GM19035 (cell line): ENCODE measurements around the gene IPO13.

Source experiments
- ATAC-seq: cut with Tn5 transposase; IDR thresholded peaks from one replicate; pipeline ENCODE4 v1.9.1; 2021; ENCODE audit not compliant: unreplicated experiment

IPO13 gene

DNA sequence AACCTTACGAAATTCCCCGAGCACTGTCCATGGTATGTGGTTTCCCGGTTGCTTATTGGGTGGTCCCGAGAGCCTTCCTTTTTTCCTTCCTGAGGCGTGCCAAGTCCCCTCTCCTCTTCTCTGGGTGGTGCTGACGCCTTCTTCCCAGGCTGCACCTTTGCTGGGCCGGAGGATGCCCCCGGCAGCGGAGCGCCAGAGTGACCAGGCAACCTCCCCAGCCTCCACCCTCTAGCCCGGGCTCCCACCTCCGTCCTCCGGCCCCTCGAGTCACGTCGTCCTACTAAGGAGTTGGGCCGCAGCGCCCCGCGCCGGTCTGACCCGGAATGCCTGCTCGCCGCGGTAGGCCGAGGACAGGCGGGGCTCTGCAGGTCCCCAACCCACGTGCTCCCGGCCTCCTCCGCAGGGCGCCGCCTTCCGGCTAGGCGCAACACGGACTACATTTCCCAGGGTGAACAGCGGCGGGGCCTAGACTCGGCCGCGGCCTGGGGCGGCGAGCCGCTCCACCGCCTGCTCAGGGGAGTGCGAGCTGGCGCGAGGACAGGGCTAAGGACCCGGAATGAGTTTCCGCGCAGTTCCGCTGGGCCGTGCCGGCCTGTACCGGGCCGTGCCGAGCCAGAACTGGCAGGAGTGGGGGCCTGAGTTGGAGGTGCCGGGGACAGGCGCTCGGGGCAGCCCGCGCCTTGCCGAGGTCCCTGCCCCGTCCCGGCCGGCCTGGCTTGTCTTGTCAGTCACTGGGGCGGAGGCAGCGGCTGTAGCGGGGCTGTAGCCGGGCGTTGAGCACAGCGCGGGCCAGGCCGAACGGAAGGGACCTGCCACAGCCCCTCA, at the start of gene IPO13:
Gene IPO13, plus strand, starts transcription at position 715 of the 825 bp plus-strand sequence. CDS start 651 bp downstream, outside the sequence.
- ATAC-seq, result peak; percentile 87

- no peak for ATAC-seq
Measured at GRCh38 chr1:43898981-43899380, 47.8 kb upstream of the IPO13 start.

DNA sequence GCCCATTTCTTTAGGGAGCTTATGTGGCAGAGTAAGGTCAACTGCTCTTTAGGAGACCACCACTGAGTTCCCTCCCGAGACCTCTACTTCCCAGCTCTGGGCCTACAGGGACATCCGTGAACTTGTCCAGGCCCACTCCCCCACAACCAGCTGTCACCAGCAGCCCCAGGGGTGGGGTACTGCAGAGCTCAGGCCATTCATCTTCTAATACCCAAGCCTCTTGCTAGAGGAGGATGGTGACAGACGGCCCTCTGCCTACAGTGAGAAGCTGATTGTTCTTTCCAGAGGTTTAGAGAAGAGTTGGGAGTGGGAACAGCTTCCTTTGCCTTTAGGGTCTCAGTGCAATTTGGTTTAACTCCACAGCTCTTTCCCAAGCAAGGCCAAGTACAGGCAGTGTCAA, 46.4 kb upstream of the IPO13 start:
- no peak for ATAC-seq

GRCh38 chr1:43901196-43901961, 45.4 kb upstream of the IPO13 start:
- ATAC-seq, result no peak

DNA sequence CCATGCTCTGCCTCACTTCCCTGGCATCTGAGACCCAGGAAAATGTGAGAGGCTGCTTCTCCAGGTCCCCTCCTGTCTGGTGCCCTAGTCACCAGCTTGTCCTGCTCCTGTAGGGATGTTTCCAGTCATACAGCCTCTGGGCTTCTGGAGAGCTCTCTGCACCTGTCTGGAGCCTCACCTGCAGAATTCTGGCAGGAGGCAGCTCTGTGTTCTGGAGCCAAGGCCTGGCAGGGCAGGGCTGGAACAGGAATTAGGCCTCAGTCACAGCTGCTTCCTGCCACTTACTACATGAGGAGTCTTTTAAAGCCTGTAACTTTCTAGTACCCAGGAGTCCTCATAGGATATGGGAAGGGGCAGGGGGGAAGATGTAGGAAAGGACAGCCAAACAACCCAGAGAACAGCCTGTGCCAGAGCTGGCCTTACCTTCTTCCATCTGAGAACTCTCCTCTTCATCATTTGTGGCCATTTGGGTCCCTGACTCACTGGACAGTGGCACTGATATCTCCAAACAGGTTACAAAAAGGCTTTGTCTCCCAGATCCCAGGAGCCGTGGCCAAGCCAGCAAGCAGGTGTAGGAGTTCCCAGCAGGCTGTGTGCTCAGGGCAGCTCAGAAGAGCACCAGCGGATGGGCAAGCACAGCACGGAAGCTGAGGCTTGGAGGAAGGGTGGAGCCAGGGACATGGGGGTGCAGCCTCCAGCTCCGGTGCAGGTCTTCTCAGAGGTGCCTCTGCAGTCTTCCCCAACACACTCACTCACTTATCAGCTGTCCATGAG, 44.5 kb upstream of the IPO13 start:
- ATAC-seq, result no peak

DNA sequence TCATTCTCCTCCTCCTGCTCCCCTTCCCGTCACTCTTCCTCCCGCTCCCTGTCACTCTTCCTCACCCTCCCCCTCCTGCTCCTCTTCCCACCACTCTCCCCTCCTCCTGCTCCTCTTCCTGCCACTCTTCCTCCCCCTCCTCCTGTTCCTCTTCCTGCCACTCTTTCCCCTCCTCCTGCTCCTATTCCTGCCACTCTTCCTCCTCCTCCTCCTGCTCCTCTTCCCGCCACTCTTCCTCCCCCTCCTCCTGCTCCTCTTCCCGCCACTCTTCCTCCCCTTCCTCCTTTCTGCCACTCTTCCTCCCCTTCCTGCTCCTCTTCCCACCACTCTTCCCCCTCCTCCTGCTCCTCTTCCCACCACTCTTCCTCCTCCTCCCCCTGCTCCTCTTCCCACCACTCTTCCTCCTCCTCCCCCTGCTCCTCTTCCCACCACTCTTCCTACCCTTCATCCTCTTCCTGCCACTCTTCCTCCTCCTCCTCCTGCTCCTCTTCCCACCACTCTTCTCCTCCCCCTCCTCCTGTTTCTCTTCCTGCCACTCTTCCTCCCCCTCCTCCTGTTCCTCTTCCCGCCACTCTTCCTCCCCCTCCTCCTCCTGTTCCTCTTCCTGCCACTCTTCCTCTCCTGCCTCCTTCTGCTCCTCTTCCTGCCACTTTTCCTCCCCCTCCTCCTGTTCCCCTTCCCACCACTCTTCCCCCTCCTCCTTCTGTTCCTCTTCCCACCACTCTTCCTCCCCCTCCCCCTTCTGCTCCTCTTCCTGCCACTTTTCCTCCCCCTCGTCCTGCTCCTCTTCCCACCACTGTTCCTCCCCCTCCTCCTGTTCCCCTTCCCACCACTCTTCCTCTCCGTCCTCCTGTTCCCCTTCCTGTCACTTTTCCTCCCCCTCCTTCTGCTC, 41.8 kb upstream of the IPO13 start:
- no peak for ATAC-seq

DNA sequence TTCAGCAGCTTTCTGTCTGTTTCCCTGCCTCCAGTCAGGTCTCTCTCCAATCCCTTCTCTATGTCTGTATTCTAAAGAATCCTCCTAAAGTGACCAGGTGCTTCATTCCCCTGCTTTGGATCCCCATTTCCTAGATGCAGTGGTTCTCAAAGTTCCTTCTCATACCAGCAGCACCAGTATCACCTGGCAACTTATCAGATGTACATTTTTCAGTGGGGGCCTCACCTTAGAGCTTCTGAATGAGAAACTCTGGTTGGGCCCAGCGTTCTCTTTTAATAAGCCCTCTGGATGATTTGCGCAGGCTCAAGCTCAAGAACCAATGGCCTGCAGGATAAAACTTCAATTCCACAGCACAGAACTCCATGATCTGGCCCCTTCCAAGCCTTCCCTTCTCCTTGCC, 38.5 kb upstream of the IPO13 start:
- no peak for ATAC-seq

DNA sequence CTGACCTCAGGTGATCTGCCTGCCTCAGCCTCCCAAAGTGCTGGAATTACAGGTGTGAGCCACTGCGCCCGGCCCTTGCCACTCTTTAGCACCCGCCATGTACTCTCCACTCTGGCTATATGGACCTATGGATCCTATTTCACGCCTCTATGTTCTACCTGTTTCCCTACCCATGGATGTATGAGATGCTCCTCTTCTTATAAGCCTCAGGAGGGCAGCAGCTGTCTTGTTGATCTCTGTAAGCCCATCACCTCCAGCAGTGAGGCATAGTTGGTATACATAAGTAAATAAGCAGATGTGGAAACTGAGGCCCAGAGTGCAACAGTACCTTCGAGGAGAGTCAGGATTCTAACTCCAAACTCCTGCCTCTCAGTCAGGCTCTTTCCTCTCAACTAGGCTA, 37.9 kb upstream of the IPO13 start:
- no peak for ATAC-seq

DNA sequence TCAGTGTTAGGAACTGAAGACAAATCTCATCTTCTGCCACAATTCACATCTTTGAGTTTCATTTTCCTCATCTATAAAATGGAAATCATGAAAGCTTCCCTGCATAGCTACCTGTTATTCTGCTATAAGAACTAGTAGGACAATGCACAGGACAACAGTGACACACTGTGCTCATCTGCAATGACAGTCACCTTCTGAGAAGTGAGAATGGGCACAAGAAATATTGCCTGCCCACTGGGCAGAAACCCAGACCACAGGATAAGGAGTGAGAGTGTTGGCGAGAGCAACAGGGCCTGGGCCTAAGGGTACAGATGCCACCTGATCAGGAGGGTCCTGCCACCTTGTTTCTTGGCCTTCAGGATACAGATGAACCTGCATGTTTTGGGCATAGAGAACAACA, 36.4 kb upstream of the IPO13 start:
- no peak for ATAC-seq

- no peak for ATAC-seq
Measured at GRCh38 chr1:43912607-43913006, 34.1 kb upstream of the IPO13 start.

DNA sequence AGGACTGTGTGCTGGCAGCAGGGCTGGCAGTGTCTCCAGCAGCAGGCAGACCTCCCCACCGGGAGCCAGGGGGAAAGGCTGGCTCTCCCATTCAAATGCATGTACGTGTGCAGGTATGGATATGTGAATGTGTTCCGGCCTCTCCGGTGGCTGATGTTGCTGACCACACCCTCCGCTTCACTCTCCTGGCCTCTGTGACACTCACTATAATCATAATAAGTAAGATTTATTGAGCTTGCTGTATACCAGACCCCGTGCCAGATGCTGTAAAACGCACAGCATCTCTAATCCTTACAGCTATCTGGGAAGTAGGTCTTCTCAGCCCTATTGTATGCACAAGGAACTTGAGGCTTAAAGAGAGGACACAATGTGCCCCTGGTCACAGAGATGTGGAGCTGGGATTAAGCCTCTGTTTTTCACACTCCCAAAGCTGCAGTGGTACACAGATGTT, 33.7 kb upstream of the IPO13 start:
- no peak for ATAC-seq

- no peak for ATAC-seq
Measured at GRCh38 chr1:43913666-43914360, 32.9 kb upstream of the IPO13 start.

DNA sequence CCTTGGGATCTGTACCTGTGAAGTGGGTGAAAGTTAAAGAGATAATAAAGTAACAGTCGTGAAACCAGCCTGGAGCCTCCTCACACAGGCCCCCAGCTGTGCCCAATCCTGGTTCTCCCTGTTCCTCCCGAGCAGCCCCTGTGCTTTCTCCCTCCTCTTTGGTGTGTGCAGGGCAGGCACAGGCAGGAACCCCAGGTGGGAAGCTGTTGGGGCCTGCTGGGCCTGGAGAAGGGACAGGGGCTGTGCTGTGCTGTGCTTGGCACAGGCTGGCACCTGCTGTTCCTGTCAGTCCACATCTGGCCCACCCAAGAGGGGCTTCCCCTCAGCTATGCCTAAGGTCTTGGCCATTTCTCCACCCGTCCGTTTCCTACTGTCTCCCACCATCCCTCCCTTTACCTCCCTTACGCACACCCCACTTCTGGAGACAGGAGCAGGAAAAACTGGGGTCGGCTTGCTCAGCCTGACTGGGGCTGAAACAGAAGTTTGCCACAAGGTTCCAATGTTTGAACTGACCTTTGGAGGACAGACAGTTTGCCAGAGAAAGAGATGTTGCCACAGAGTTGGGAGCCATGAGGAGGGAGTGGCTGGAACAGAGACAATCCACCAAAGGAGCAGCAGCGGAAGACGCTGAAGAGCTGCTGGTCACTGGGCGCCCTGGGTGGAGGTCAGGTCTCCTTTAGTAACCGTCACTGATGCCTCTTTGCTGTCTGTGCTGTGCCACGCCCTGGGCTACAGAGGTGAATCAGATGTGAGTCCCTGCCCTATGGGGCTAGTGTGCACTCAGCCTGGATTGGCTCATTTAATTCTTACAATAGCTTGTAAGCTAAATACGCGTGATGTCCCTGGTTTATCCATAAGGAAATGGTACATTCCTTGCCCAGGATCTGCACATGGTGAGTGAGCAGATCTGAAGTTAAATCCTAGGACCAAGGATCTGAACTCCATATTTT, 31.9 kb upstream of the IPO13 start:
- no peak for ATAC-seq

GRCh38 chr1:43919906-43920305, 26.8 kb upstream of the IPO13 start:
- ATAC-seq, result no peak

DNA sequence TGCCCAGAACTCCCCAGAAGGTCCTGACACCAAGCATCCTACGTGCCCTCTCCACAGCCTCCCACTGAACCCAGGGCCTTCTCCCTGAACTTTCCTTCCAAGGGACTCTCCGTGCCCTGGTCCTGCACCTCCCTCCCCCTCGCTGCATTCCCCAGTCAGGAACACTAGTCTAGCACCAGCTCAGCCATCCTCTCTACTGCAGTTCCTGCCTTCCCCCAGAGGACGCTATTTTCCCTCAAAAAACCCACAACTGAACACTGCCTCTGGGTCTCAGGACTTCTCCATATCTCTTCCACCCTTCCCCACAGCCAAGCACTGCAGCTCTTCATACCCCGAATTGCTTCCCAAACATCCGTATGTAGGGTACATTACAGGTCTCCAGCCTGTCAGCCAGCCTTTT, 25.7 kb upstream of the IPO13 start:
- no peak for ATAC-seq

DNA sequence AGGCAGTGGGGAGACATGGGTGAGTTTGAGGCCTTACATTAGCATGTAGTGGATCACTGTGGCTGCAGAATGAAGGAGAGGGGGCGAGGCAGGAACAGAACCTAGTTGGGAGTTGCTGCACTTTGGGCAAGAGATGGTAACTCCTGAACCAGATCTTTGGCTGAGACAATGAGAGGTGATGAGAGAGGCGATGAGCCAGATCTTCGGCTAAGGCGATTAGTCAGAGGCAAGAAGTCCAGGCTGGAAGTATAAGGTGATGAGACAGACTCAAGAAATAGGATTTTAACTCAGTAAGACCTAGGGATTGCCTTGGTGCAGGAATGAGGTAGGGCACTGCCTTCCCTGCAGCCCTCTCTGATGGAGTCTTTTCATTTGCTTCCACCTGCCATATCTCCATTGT, 22.2 kb upstream of the IPO13 start:
- no peak for ATAC-seq

DNA sequence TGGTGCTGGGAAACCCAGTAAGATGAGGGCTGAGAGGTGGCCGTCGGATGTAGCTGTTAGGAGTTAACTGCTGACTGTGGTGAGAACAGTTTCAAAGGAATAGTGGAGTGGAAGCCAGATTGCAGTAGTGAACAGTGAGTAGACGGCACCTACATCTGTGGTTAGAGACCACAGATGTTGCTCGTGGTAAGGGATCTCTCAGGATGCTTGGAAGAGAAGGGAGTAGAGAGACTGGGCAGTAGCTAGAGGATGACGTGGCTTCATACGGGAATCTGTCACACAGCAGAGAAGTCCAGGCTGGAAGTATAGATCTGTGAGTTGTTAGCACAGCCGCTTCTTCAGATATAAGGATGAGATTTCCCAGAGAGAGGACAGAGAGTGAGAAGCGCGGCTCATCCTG, 20.9 kb upstream of the IPO13 start:
- no peak for ATAC-seq

GRCh38 chr1:43930168-43930948, 16.4 kb upstream of the IPO13 start:
- ATAC-seq, result no peak
